Peyer's patch (tissue), 4 donors: ENCODE measurements around the gene ERI2. TPM values are rescaled to one million over a fixed set of nuclear protein-coding genes. Genes with fewer than 3 reads are reported as not detected.

Experiments used
- DNase-seq, 3 donors: peaks; one replicate each; pipeline ENCODE4 v3.0.0-alpha.2; 2017 to 2019
- H3K27ac ChIP-seq, 4 donors: fragments of 200-600 bp; sonication (generic); one replicate each; pipeline ENCODE4 v1.5.1; 2016 to 2019
- H3K27me3 ChIP-seq, 2 donors: fragments of 200-600 bp; sonication (generic); one replicate each; pipeline ENCODE4 v1.5.1; 2019
- H3K36me3 ChIP-seq, 3 donors: fragments of 200-600 bp; sonication (generic); one replicate each; pipeline ENCODE4 v1.5.1; 2016 to 2019
- H3K4me1 ChIP-seq, 4 donors: fragments of 200-600 bp; sonication (generic); one replicate each; pipeline ENCODE4 v1.5.1; 2016 to 2019
- H3K4me3 ChIP-seq, 4 donors: fragments of 200-600 bp; sonication (generic); 1 replicate in 3 of 4; 2 replicates in 1 of 4; pipeline ENCODE4 v1.5.1; 2016 to 2019; ENCODE audit warnings: mild to moderate bottlenecking in 1 of 4
- H3K9me3 ChIP-seq, 4 donors: fragments of 200-600 bp; sonication (generic); one replicate each; pipeline ENCODE4 v1.5.1; 2016 to 2019; ENCODE audit warnings: mild to moderate bottlenecking in 1 of 4
- POLR2A ChIP-seq, 2 donors: fragments of 450-650 bp; IDR thresholded peaks; one replicate each; pipeline ENCODE4 v1.5.1; 2017; ENCODE audit warnings: antibody characterized with exemption in 2 of 2, mild to moderate bottlenecking in 2 of 2, moderate library complexity in 2 of 2
- total RNA-seq, 4 donors: library from RNA; depleted of rRNA; stranded (reverse); fragments of >200 nt; gene quantifications; one replicate each; pipeline ENCODE4 v1.1.0, GENCODE V29; 2016
- TF ChIP-seq, protein P1 (sequence below), 6 experiments: fragments of 450-650 bp in 4 of 6; fragments of 200-600 bp in 2 of 6; sonication (generic) in 1 of 6; IDR thresholded peaks; one replicate each; pipeline ENCODE4 v1.5.1; 2017 to 2019; ENCODE audit warnings: antibody characterized with exemption in 6 of 6, mild to moderate bottlenecking in 3 of 6, moderate library complexity in 1 of 6

Gene ERI2
- total RNA-seq, 4 donors from 2014 or later = 9.1 to 28.2 (median 18.4) TPM

DNA sequence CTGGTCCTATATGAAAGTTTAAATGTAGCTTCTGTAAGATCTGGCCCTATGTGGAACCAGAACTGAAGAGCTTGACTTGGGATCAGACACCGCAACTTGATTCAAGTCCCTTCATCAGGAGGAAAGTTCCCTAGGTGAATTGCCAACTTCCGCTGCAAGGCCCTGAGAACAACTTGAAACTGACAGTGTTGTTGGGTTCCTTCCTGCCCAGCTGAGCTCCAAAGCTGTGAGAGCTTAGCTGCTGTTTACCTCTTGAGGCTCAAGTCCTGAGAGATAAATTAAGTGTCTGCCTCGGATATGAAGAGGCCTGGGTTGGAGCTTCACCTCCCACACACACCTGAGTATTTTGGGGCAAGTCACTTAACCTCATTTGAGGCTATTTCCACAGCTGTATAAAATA, 44.7 kb upstream of the ERI2 start:
- Histone ChIP-seq H3K36me3 (peaks cover 0 to 8% (median 0%) of the 10 kb centered on the region in 3 donors), H3K27me3 (no peaks in the 10 kb centered on the region), H3K4me1 (peaks cover 0 to 5% (median 0%) of the 10 kb centered on the region in 4 donors), H3K27ac (peak overlapping the region; percentile 33 to 61 (median 40)), H3K9me3 (no peaks in the 10 kb centered on the region), H3K4me3 (no peak overlapping the region)
- no peak for TF ChIP-seq POLR2A (IDR thresholded peaks at IDR 0.05)
- TF ChIP-seq, protein P1, sequence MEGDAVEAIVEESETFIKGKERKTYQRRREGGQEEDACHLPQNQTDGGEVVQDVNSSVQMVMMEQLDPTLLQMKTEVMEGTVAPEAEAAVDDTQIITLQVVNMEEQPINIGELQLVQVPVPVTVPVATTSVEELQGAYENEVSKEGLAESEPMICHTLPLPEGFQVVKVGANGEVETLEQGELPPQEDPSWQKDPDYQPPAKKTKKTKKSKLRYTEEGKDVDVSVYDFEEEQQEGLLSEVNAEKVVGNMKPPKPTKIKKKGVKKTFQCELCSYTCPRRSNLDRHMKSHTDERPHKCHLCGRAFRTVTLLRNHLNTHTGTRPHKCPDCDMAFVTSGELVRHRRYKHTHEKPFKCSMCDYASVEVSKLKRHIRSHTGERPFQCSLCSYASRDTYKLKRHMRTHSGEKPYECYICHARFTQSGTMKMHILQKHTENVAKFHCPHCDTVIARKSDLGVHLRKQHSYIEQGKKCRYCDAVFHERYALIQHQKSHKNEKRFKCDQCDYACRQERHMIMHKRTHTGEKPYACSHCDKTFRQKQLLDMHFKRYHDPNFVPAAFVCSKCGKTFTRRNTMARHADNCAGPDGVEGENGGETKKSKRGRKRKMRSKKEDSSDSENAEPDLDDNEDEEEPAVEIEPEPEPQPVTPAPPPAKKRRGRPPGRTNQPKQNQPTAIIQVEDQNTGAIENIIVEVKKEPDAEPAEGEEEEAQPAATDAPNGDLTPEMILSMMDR (IDR thresholded peaks at IDR 0.05) = no peak
- DNase-seq = no peak

DNA sequence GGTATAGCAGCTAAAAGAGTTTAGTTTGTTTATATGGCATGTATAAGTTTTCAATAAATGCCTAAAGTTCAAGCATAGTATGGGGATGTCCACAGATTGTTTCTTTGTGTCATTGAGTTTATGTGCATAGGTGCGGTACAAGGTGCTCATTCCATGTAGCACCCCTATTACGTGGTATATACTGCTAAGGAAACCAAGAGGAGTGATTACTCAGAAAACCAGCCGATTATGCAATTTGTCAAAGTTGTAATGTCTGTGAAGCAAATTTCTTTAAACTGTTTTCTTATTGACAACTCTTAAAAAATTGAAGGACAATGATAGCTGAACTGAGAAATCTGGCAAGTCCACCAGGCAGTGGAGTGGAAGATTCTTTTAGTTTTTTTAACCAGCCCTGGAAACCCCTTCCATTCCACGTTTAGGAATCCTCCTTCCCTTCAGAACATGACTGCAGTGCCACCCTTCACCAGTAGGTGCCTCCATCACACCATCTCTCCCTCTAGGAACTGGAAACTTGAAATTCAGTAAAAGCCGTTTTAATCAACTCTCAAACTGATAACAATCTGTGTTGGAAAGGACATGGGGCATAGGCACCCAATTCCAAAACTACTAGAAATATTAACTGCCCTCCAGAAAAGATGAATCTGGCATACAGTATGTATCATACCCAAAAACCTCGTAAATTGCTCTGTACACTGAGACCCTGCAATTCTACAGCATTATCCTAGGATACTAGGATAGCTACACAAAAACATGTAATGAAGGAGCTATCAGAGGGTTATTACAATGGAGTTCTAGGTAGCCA, 43.5 kb upstream of the ERI2 start:
- Histone ChIP-seq H3K27ac (no peak overlapping the region), H3K9me3 (no peaks in the 10 kb centered on the region), H3K4me1 (peaks cover 0 to 5% (median 0%) of the 10 kb centered on the region in 4 donors), H3K36me3 (peaks cover 0 to 5% (median 0%) of the 10 kb centered on the region in 3 donors), H3K4me3 (no peak overlapping the region), H3K27me3 (no peaks in the 10 kb centered on the region)
- TF ChIP-seq POLR2A (IDR thresholded peaks at IDR 0.05) = no peak
- TF ChIP-seq, protein P1 (IDR thresholded peaks at IDR 0.05) = peak; percentile 83 to 99 (median 98)
- peak; percentile 66 to 86 (median 72) for DNase-seq

DNA sequence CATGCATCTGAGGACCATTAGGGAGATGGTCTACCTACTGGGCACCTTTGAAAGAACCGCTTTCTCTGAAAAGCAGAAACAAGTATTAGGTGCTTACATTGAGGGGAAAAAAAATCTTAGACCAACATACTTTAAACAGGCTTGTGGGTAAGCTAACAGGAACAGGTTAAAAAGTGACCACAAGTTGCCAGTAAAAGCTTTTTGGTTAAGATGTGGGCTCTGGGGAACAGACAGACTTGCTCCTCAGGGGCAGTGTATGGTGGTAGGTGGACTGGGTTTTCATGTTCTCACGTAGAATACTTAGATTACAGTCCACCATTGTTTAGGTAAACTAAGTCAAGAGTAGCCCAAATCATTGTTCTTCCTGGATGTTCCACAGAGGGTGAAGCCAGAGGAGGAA, 41.3 kb upstream of the ERI2 start:
- Histone ChIP-seq H3K4me1 (peaks cover 0 to 5% (median 0%) of the 10 kb centered on the region in 4 donors), H3K27ac (no peak overlapping the region), H3K27me3 (no peaks in the 10 kb centered on the region), H3K9me3 (no peaks in the 10 kb centered on the region), H3K4me3 (no peak overlapping the region), H3K36me3 (peaks cover 0 to 5% (median 0%) of the 10 kb centered on the region in 3 donors)
- TF ChIP-seq POLR2A (IDR thresholded peaks at IDR 0.05) = no peak
- TF ChIP-seq, protein P1 (IDR thresholded peaks at IDR 0.05) = no peak
- no peak for DNase-seq

DNA sequence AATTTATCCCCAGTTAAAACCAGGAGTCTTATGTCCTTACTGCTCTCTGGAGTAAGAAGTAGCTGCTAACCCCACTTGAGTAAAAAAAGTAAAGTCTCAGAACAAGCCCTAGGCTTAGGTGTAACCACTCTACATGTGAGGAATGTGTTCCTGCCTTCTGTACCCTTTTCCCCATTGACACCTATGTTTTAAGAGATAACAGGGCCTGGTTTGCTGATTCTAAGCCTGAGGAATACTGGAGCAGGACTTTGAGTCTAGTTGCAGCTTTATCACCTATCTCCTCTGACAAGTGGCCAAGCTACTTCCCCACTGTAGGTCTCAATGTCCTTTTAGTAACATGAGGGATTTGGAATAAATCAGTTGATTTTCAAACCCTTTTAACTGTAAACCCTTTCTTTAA, 40.3 kb upstream of the ERI2 start:
- peaks cover 0 to 5% (median 0%) of the 10 kb centered on the region in 3 donors for H3K36me3 ChIP-seq
- H3K27me3 ChIP-seq = no peaks in the 10 kb centered on the region
- no peak overlapping the region for H3K27ac ChIP-seq
- H3K4me3 ChIP-seq = no peak overlapping the region
- TF ChIP-seq POLR2A (IDR thresholded peaks at IDR 0.05) = no peak
- TF ChIP-seq, protein P1 (IDR thresholded peaks at IDR 0.05) = no peak
- H3K9me3 ChIP-seq = no peaks in the 10 kb centered on the region
- no peak for DNase-seq
- H3K4me1 ChIP-seq = peaks cover 0 to 5% (median 0%) of the 10 kb centered on the region in 4 donors

DNA sequence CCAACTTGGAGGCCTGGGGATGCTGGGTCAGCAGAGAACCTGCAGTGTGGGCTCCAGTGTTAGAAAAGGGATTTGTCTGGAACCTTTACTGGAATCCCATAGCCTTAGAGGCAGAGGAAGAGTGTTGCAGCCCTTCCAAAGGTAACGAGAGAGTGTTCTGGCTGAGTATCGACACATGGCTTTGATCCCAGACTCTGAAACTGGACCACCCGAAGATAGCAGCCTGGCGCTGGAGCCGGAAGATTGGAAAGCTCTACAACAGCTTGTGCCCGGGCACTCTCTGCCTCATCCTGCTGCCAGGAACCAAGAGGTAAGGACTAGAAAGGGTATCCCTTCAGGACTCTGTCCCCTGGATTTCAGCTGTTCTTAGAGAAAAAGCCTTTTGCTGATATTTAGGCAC, 39.8 kb upstream of the ERI2 start:
- peaks cover 0 to under 1% (median 0%) of the 10 kb centered on the region in 4 donors for H3K4me1 ChIP-seq
- H3K9me3 ChIP-seq = no peaks in the 10 kb centered on the region
- no peaks in the 10 kb centered on the region for H3K27me3 ChIP-seq
- no peak for DNase-seq
- TF ChIP-seq POLR2A (IDR thresholded peaks at IDR 0.05) = no peak
- TF ChIP-seq, protein P1 (IDR thresholded peaks at IDR 0.05) = no peak
- H3K36me3 ChIP-seq = peaks cover 0 to 5% (median 0%) of the 10 kb centered on the region in 3 donors
- H3K4me3 ChIP-seq = no peak overlapping the region
- H3K27ac ChIP-seq = no peak overlapping the region
